IMR-90 (cell line): Measurements from ENCODE around the gene FGF19. TPM values are rescaled to one million over a fixed set of nuclear protein-coding genes. Genes with fewer than 3 reads are reported as not detected.

ENCODE experiments used
- ATAC-seq: fragments of 200-7000 bp; cut with Tn5 transposase; 2 replicates; pipeline ENCODE4 v1.9.1; 2020; ENCODE audit warnings: low read depth, mild to moderate bottlenecking, moderate library complexity
- BruUV-seq: library from RNA; stranded (reverse); fragments of 400-500 nt; replicated peaks from 2 replicates; lab custom pipeline; 2021; lab: Mats Ljungman, UMichigan
- CTCF ChIA-PET: fragments of 300-600 bp; formaldehyde crosslinking; extraction: SDS; loops from one replicate; lab custom pipeline; 2021; ENCODE audit warnings: antibody characterized with exemption; lab: Yijun Ruan, JAX
- POLR2A ChIA-PET: fragments of 300-600 bp; sonication (Branson Sonifier 250); formaldehyde crosslinking; loops from one replicate; lab custom pipeline; 2022; ENCODE audit warnings: antibody characterized with exemption; ENCODE audit not compliant: unreplicated experiment; lab: Charles Lee
- DNase-seq: peaks from one replicate; pipeline ENCODE4 v3.0.0; 2013
- H2AFZ ChIP-seq: replicated peaks from 2 replicates; pipeline ENCODE3; 2013; ENCODE audit warnings: low read length, mild to moderate bottlenecking; ENCODE audit not compliant: poor library complexity
- H2AK5ac ChIP-seq: 2 replicates; pipeline ENCODE4 v1.6.1; 2013; ENCODE audit warnings: low read depth, low read length, inconsistent platforms
- H2AK9ac ChIP-seq: replicated peaks from 2 replicates; pipeline ENCODE3; 2013; ENCODE audit warnings: mild to moderate bottlenecking, low read depth, low read length, moderate library complexity; ENCODE audit not compliant: poor library complexity
- H2BK120ac ChIP-seq: 2 replicates; pipeline ENCODE4 v1.6.1; 2013; ENCODE audit warnings: low read depth, low read length, inconsistent platforms
- H2BK15ac ChIP-seq: 3 replicates; pipeline ENCODE4 v1.6.1; 2013; ENCODE audit warnings: low read depth, low read length, inconsistent platforms
- H2BK20ac ChIP-seq: 2 replicates; pipeline ENCODE4 v1.6.1; 2013; ENCODE audit warnings: low read depth, mild to moderate bottlenecking, inconsistent platforms, low read length, moderate library complexity
- H2BK5ac ChIP-seq: 2 replicates; pipeline ENCODE4 v1.6.1; 2013; ENCODE audit warnings: mild to moderate bottlenecking, low read depth, low read length, inconsistent platforms; ENCODE audit not compliant: poor library complexity, severe bottlenecking
- H3K14ac ChIP-seq: replicated peaks from 2 replicates; pipeline ENCODE4 v1.6.1; 2013; ENCODE audit warnings: low read depth, low read length, inconsistent platforms
- H3K18ac ChIP-seq: 2 replicates; pipeline ENCODE4 v1.6.1; 2013; ENCODE audit warnings: low read depth, low read length, control low read depth
- H3K23ac ChIP-seq: 2 replicates; pipeline ENCODE4 v1.6.1; 2013; ENCODE audit warnings: low read depth, low read length, inconsistent platforms
- H3K27ac ChIP-seq: 2 replicates; pipeline ENCODE4 v1.5.1; 2013; ENCODE audit warnings: mild to moderate bottlenecking, control low read depth, low read length; ENCODE audit not compliant: insufficient read depth
- H3K27me3 ChIP-seq: 2 replicates; pipeline ENCODE4 v1.6.1; 2013; ENCODE audit warnings: low read length; ENCODE audit not compliant: control insufficient read depth, insufficient read depth
- H3K36me3 ChIP-seq: 2 replicates; pipeline ENCODE4 v1.6.1; 2013; ENCODE audit warnings: low read length, mixed read lengths; ENCODE audit not compliant: control insufficient read depth, insufficient read depth
- H3K4ac ChIP-seq: 2 replicates; pipeline ENCODE4 v1.6.1; 2013; ENCODE audit warnings: low read depth, low read length, inconsistent platforms
- H3K4me1 ChIP-seq: 2 replicates; pipeline ENCODE4 v1.6.1; 2013; ENCODE audit warnings: low read length, mixed read lengths; ENCODE audit not compliant: control insufficient read depth, insufficient read depth
- H3K4me2 ChIP-seq: 2 replicates; pipeline ENCODE4 v1.6.1; 2013; ENCODE audit warnings: low read depth, mild to moderate bottlenecking, control low read depth, low read length, moderate library complexity
- H3K4me3 ChIP-seq: 2 replicates; pipeline ENCODE4 v1.5.1; 2013; ENCODE audit warnings: low read depth, mild to moderate bottlenecking, control low read depth, low read length, moderate library complexity; ENCODE audit not compliant: insufficient read depth
- H3K56ac ChIP-seq: 2 replicates; pipeline ENCODE4 v1.6.1; 2013; ENCODE audit warnings: low read length, inconsistent platforms; ENCODE audit not compliant: insufficient read depth; ENCODE audit errors: extremely low read depth
- H3K79me1 ChIP-seq, 2 experiments: 2 replicates each; pipeline ENCODE4 v1.6.1; 2013; ENCODE audit warnings: low read length in 2 of 2, inconsistent platforms in 1 of 2, low read depth in 1 of 2
- H3K9ac ChIP-seq: 2 replicates; pipeline ENCODE4 v1.6.1; 2013; ENCODE audit warnings: low read depth, low read length, control low read depth
- H3K9me1 ChIP-seq: 2 replicates; pipeline ENCODE4 v1.6.1; 2013; ENCODE audit warnings: low read length, inconsistent platforms; ENCODE audit not compliant: insufficient read depth
- H3K9me3 ChIP-seq: 2 replicates; pipeline ENCODE4 v1.6.1; 2013; ENCODE audit warnings: low read length; ENCODE audit not compliant: control insufficient read depth, insufficient read depth
- H4K20me1 ChIP-seq: 2 replicates; pipeline ENCODE4 v1.6.1; 2013; ENCODE audit warnings: low read length, inconsistent platforms; ENCODE audit not compliant: insufficient read depth
- H4K5ac ChIP-seq: 2 replicates; pipeline ENCODE4 v1.6.1; 2013; ENCODE audit warnings: mild to moderate bottlenecking, low read depth, low read length, control low read depth
- H4K8ac ChIP-seq, 2 experiments: 2 replicates each; pipeline ENCODE4 v1.6.1; 2013; ENCODE audit warnings: low read depth in 2 of 2, low read length in 2 of 2, control low read depth in 1 of 2, inconsistent platforms in 1 of 2
- H4K91ac ChIP-seq: 2 replicates; pipeline ENCODE4 v1.6.1; 2013; ENCODE audit warnings: low read depth, low read length, inconsistent platforms; ENCODE audit not compliant: insufficient read depth
- CHD1 ChIP-seq: IDR thresholded peaks from 2 replicates; pipeline ENCODE4 v1.6.1; 2012; ENCODE audit warnings: low read depth, low read length, improper control_type of control experiment
- FOS ChIP-seq: fragments of 150-350 bp; IDR thresholded peaks from 2 replicates; pipeline ENCODE4 v1.6.1; 2016; ENCODE audit warnings: low read depth, low read length
- MAFK ChIP-seq: IDR thresholded peaks from 2 replicates; pipeline ENCODE4 v1.6.1; 2012; ENCODE audit warnings: low read depth, low read length, improper control_type of control experiment
- NFE2L2 ChIP-seq: fragments of 150-350 bp; IDR thresholded peaks from 2 replicates; pipeline ENCODE4 v1.6.1; 2016; ENCODE audit warnings: low read depth, mild to moderate bottlenecking, low read length
- RAD21 ChIP-seq: IDR thresholded peaks from 2 replicates; pipeline ENCODE4 v1.6.1; 2012; ENCODE audit warnings: low read length, improper control_type of control experiment
- RCOR1 ChIP-seq: IDR thresholded peaks from 2 replicates; pipeline ENCODE4 v1.6.1; 2012; ENCODE audit warnings: mild to moderate bottlenecking, low read length, improper control_type of control experiment; ENCODE audit not compliant: insufficient replicate concordance
- RFX5 ChIP-seq: IDR thresholded peaks from 2 replicates; pipeline ENCODE4 v1.8.0; 2012; ENCODE audit warnings: low read depth, mild to moderate bottlenecking, low read length, moderate library complexity
- SMC3 ChIP-seq: fragments of 150-350 bp; IDR thresholded peaks from 2 replicates; pipeline ENCODE4 v1.6.1; 2016; ENCODE audit warnings: low read depth, mild to moderate bottlenecking, antibody characterized with exemption, low read length, moderate library complexity
- WGBS, 2 experiments: methylation state at CpG; one replicate each; pipeline versions ENCODE4 v1.1.5 to v1.1.7; 2013; ENCODE audit warnings: missing lambda C conversion rate in 2 of 2; ENCODE audit not compliant: insufficient read length in 1 of 2; ENCODE audit errors: extremely low coverage in 2 of 2; 5-methylcytosine and 5-hydroxymethylcytosine counted together
- dilution Hi-C: fragments of 300-500 bp; cut with HindIII; formaldehyde crosslinking; loops from one replicate; pipeline ENCODE4 v1.14.3; 2018; ENCODE audit warnings: low sequenced_read_pairs; ENCODE audit not compliant: unreplicated experiment
- in situ Hi-C: fragments of 300-500 bp; cut with MboI; formaldehyde crosslinking; loops from 3 replicates; pipeline ENCODE4 v1.14.3; 2019; ENCODE audit warnings: low sequenced_read_pairs, inconsistent platforms, mixed read lengths
- intact Hi-C: fragments of 100-400 bp; cut with micrococcal nuclease; formaldehyde crosslinking; loops from 2 replicates; pipeline ENCODE4 v1.10.0; 2022
- polyA plus RNA-seq, 3 experiments: library from polyadenylated mRNA; depleted of rRNA; stranded (reverse); fragments of >200 nt; gene quantifications; 2 replicates each; pipeline ENCODE4 v1.2.3, GENCODE V29; 2012; ENCODE audit warnings: low replicate concordance in 1 of 3
- total RNA-seq: library from RNA; depleted of rRNA; stranded (reverse); fragments of >200 nt; gene quantifications from 2 replicates; pipeline ENCODE4 v1.2.3, GENCODE V29; 2012

The FGF19 gene
- total and polyA plus RNA-seq, 2 of the 4 experiments (the other 2 are of a cell fraction): not detected

DNA sequence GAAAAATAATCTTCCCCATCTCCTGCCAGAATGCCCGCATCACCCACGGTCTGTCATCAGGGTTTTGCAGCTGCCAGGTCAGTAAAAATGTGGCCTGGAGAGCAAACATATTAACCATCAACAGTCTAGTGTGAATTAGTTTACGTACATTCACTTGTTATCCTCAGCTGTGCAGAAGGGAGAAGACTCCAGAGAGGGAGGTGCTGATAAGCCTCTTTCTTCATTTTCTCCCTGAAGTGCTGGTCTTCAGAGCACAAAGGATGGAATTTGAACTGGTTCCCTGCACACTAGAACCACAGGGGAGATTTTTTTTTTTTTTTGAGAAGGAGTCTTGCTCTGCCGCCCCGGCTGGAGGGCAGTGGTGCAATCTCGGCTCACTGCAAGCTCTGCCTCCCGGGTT is 8.2 kb downstream of the FGF19 start:
- Histone ChIP-seq H2AFZ (no peak overlapping the region), H2BK5ac (no peak overlapping the region), H3K56ac (no peak overlapping the region), H4K8ac (no peak overlapping the region), H2BK15ac (no peak overlapping the region), H2BK20ac (no peak overlapping the region), H2BK120ac (no peak overlapping the region), H3K9me3 (peaks cover 5% of the 10 kb centered on the region), H3K9me1 (no peaks in the 10 kb centered on the region), H4K20me1 (no peaks in the 10 kb centered on the region), H2AK9ac (no peak overlapping the region), H2AK5ac (no peak overlapping the region), H3K36me3 (no peaks in the 10 kb centered on the region), H3K79me1 (no peaks in the 10 kb centered on the region), H3K9ac (no peak overlapping the region), H4K5ac (no peak overlapping the region), H3K4me2 (no peak overlapping the region), H3K27me3 (peaks cover 32% of the 10 kb centered on the region), H3K27ac (no peak overlapping the region), H3K4me3 (no peak overlapping the region), H3K14ac (no peak overlapping the region), H3K23ac (no peak overlapping the region), H3K4me1 (no peaks in the 10 kb centered on the region), H3K4ac (no peak overlapping the region), H4K91ac (no peak overlapping the region), H3K18ac (no peak overlapping the region)
- no CpG with 5 or more reads among the region's 7 CpGs for WGBS, 2 experiments
- ATAC-seq (no peak), DNase-seq (no peak)
- intact Hi-C loops (no loop called here), in situ Hi-C loops (no loop called here), dilution Hi-C loops (no loop called here)
- no TSS peak for BruUV-seq
- ChIA-PET POLR2A (no interaction called here), CTCF (no interaction called here)
- TF ChIP-seq RFX5: no peak
- TF ChIP-seq RAD21: no peak
- no peak for TF ChIP-seq RCOR1
- TF ChIP-seq FOS: no peak
- no peak for TF ChIP-seq SMC3
- TF ChIP-seq CHD1: no peak
- no peak for TF ChIP-seq MAFK
- no peak for TF ChIP-seq NFE2L2
